Panc1 (cell line): Measurements from ENCODE around the gene UBE2V1.

Experiments
- SIN3A ChIP-seq: IDR thresholded peaks from 2 replicates; pipeline ENCODE4 v1.6.1; 2012; ENCODE audit warnings: low read depth, mild to moderate bottlenecking, low read length, moderate library complexity, borderline replicate concordance; ENCODE audit not compliant: insufficient read depth
- TCF7L2 ChIP-seq: IDR thresholded peaks from 2 replicates; pipeline ENCODE4 v1.6.1; 2011; ENCODE audit warnings: mild to moderate bottlenecking, low read depth, low read length, inconsistent platforms
- TF ChIP-seq, protein P1 (sequence below): fragments of 450-650 bp; IDR thresholded peaks from 2 replicates; pipeline ENCODE4 v1.5.1; 2017; ENCODE audit warnings: mild to moderate bottlenecking
- TF ChIP-seq, protein P2 (sequence below), 2 experiments: IDR thresholded peaks; 2 replicates each; pipeline ENCODE4 v1.6.1; 2011 to 2012; ENCODE audit warnings: low read depth in 2 of 2, control low read depth in 1 of 2, low read length in 1 of 2, mild to moderate bottlenecking in 1 of 2, moderate library complexity in 1 of 2; ENCODE audit not compliant: insufficient read depth in 1 of 2

DNA sequence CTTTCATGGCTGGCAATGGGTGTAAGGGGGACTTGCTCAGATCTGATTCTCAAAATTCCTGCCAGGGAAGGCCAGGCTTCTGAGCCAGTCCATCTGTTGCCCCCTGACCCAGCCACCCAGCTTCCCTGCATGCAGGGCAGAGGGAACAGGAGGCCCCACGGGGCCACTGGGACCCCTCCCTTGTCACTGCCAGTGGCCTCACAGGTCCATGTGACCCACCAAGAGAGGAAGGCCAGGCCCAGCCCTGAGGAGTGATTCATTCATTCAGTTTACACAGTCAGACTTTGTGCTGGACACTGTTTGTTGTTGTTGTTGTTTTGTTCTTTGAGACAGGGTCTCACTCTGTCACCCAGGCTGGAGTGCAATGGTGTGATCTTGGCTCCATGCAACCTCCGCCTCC lies 39.5 kb downstream of the UBE2V1 start:
- TF ChIP-seq, protein P1, sequence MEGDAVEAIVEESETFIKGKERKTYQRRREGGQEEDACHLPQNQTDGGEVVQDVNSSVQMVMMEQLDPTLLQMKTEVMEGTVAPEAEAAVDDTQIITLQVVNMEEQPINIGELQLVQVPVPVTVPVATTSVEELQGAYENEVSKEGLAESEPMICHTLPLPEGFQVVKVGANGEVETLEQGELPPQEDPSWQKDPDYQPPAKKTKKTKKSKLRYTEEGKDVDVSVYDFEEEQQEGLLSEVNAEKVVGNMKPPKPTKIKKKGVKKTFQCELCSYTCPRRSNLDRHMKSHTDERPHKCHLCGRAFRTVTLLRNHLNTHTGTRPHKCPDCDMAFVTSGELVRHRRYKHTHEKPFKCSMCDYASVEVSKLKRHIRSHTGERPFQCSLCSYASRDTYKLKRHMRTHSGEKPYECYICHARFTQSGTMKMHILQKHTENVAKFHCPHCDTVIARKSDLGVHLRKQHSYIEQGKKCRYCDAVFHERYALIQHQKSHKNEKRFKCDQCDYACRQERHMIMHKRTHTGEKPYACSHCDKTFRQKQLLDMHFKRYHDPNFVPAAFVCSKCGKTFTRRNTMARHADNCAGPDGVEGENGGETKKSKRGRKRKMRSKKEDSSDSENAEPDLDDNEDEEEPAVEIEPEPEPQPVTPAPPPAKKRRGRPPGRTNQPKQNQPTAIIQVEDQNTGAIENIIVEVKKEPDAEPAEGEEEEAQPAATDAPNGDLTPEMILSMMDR: no peak
- TF ChIP-seq TCF7L2: no peak
- TF ChIP-seq SIN3A: no peak
- TF ChIP-seq, protein P2, sequence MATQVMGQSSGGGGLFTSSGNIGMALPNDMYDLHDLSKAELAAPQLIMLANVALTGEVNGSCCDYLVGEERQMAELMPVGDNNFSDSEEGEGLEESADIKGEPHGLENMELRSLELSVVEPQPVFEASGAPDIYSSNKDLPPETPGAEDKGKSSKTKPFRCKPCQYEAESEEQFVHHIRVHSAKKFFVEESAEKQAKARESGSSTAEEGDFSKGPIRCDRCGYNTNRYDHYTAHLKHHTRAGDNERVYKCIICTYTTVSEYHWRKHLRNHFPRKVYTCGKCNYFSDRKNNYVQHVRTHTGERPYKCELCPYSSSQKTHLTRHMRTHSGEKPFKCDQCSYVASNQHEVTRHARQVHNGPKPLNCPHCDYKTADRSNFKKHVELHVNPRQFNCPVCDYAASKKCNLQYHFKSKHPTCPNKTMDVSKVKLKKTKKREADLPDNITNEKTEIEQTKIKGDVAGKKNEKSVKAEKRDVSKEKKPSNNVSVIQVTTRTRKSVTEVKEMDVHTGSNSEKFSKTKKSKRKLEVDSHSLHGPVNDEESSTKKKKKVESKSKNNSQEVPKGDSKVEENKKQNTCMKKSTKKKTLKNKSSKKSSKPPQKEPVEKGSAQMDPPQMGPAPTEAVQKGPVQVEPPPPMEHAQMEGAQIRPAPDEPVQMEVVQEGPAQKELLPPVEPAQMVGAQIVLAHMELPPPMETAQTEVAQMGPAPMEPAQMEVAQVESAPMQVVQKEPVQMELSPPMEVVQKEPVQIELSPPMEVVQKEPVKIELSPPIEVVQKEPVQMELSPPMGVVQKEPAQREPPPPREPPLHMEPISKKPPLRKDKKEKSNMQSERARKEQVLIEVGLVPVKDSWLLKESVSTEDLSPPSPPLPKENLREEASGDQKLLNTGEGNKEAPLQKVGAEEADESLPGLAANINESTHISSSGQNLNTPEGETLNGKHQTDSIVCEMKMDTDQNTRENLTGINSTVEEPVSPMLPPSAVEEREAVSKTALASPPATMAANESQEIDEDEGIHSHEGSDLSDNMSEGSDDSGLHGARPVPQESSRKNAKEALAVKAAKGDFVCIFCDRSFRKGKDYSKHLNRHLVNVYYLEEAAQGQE (IDR thresholded peaks at IDR 0.05; ENCODE audit: insufficient read depth in 1 of 2, low read depth in 2 of 2, low read length in 1 of 2): no peak
